ENCODE results near the gene MAPK4.
"Not testable (repeated sequence)": the region's sequence is repeated elsewhere in the genome, so short reads cannot be mapped to it uniquely, and the experiment has no call there.

The MAPK4 gene

GRCh38 chr18:50706199-50706598, 146.3 kb downstream of the MAPK4 start:
- Histone ChIP-seq H3K4me3 (ENCODE audit: low read depth, low read length) (no peak overlapping the region), H3K36me3 (ENCODE audit: control insufficient read depth, insufficient read depth, low read length) (no peaks in the 10 kb centered on the region), H3K9ac (ENCODE audit: low read length) (no peak overlapping the region), H3K27me3 (ENCODE audit: control insufficient read depth, insufficient read depth, low read length) (no peaks in the 10 kb centered on the region), H3K4me1 (ENCODE audit: control insufficient read depth, insufficient read depth, low read length) (peaks cover 30% of the 10 kb centered on the region), H3K27ac (ENCODE audit: low read depth, low read length) (no peak overlapping the region), H3K9me3 (ENCODE audit: control insufficient read depth, insufficient read depth, low read depth, low read length) (no peaks in the 10 kb centered on the region)

- Histone ChIP-seq H3K4me1 (ENCODE audit: control insufficient read depth, insufficient read depth, low read length) (peaks cover 31% of the 10 kb centered on the region), H3K36me3 (ENCODE audit: control insufficient read depth, insufficient read depth, low read length) (no peaks in the 10 kb centered on the region), H3K4me3 (ENCODE audit: low read depth, low read length) (no peak overlapping the region), H3K9ac (ENCODE audit: low read length) (no peak overlapping the region), H3K9me3 (ENCODE audit: control insufficient read depth, insufficient read depth, low read depth, low read length) (no peaks in the 10 kb centered on the region), H3K27me3 (ENCODE audit: control insufficient read depth, insufficient read depth, low read length) (no peaks in the 10 kb centered on the region), H3K27ac (ENCODE audit: low read depth, low read length) (no peak overlapping the region)
Measured at GRCh38 chr18:50706651-50707050, 146.8 kb downstream of the MAPK4 start.

GRCh38 chr18:50707297-50707696, 147.4 kb downstream of the MAPK4 start:
- not testable (repeated sequence) for H3K9me3 ChIP-seq (ENCODE audit: control insufficient read depth, insufficient read depth, low read depth, low read length); H3K4me3 ChIP-seq (ENCODE audit: low read depth, low read length); H3K9ac ChIP-seq (ENCODE audit: low read length); H3K27me3 ChIP-seq (ENCODE audit: control insufficient read depth, insufficient read depth, low read length); H3K27ac ChIP-seq (ENCODE audit: low read depth, low read length); H3K36me3 ChIP-seq (ENCODE audit: control insufficient read depth, insufficient read depth, low read length)
- peaks cover 37% of the 10 kb centered on the region for H3K4me1 ChIP-seq (ENCODE audit: control insufficient read depth, insufficient read depth, low read length)

- H3K27ac ChIP-seq (ENCODE audit: low read depth, low read length) = no peak overlapping the region
- H3K36me3 ChIP-seq (ENCODE audit: control insufficient read depth, insufficient read depth, low read length) = no peaks in the 10 kb centered on the region
- H3K9ac ChIP-seq (ENCODE audit: low read length) = no peak overlapping the region
- peaks cover 38% of the 10 kb centered on the region for H3K4me1 ChIP-seq (ENCODE audit: control insufficient read depth, insufficient read depth, low read length)
- H3K9me3 ChIP-seq (ENCODE audit: control insufficient read depth, insufficient read depth, low read depth, low read length) = no peaks in the 10 kb centered on the region
- no peak overlapping the region for H3K4me3 ChIP-seq (ENCODE audit: low read depth, low read length)
- H3K27me3 ChIP-seq (ENCODE audit: control insufficient read depth, insufficient read depth, low read length) = no peaks in the 10 kb centered on the region
Measured at GRCh38 chr18:50707855-50708469, 148.1 kb downstream of the MAPK4 start.

GRCh38 chr18:50709193-50709592, 149.3 kb downstream of the MAPK4 start:
- peaks cover 38% of the 10 kb centered on the region for H3K4me1 ChIP-seq (ENCODE audit: control insufficient read depth, insufficient read depth, low read length)
- no peak overlapping the region for H3K4me3 ChIP-seq (ENCODE audit: low read depth, low read length)
- no peaks in the 10 kb centered on the region for H3K9me3 ChIP-seq (ENCODE audit: control insufficient read depth, insufficient read depth, low read depth, low read length)
- H3K27ac ChIP-seq (ENCODE audit: low read depth, low read length) = no peak overlapping the region
- H3K9ac ChIP-seq (ENCODE audit: low read length) = no peak overlapping the region
- no peaks in the 10 kb centered on the region for H3K27me3 ChIP-seq (ENCODE audit: control insufficient read depth, insufficient read depth, low read length)
- no peaks in the 10 kb centered on the region for H3K36me3 ChIP-seq (ENCODE audit: control insufficient read depth, insufficient read depth, low read length)

- Histone ChIP-seq H3K9ac (ENCODE audit: low read length) (no peak overlapping the region), H3K9me3 (ENCODE audit: control insufficient read depth, insufficient read depth, low read depth, low read length) (peaks cover 3% of the 10 kb centered on the region; the same call in 1 of the 2 replicates), H3K36me3 (ENCODE audit: control insufficient read depth, insufficient read depth, low read length) (no peaks in the 10 kb centered on the region), H3K4me1 (ENCODE audit: control insufficient read depth, insufficient read depth, low read length) (peaks cover 27% of the 10 kb centered on the region), H3K4me3 (ENCODE audit: low read depth, low read length) (no peak overlapping the region), H3K27ac (ENCODE audit: low read depth, low read length) (no peak overlapping the region), H3K27me3 (ENCODE audit: control insufficient read depth, insufficient read depth, low read length) (no peaks in the 10 kb centered on the region)
Measured at GRCh38 chr18:50711386-50711785, 151.5 kb downstream of the MAPK4 start.

GRCh38 chr18:50715919-50716318, 156.0 kb downstream of the MAPK4 start:
- Histone ChIP-seq H3K9ac (ENCODE audit: low read length) (no peak overlapping the region), H3K27me3 (ENCODE audit: control insufficient read depth, insufficient read depth, low read length) (no peaks in the 10 kb centered on the region), H3K27ac (ENCODE audit: low read depth, low read length) (no peak overlapping the region), H3K4me3 (ENCODE audit: low read depth, low read length) (no peak overlapping the region), H3K36me3 (ENCODE audit: control insufficient read depth, insufficient read depth, low read length) (no peaks in the 10 kb centered on the region), H3K9me3 (ENCODE audit: control insufficient read depth, insufficient read depth, low read depth, low read length) (peaks cover 3% of the 10 kb centered on the region; the same call in 1 of the 2 replicates), H3K4me1 (ENCODE audit: control insufficient read depth, insufficient read depth, low read length) (peaks cover 12% of the 10 kb centered on the region; the same call in 1 of the 2 replicates)

GRCh38 chr18:50716902-50717301, 157.0 kb downstream of the MAPK4 start:
- H3K27ac ChIP-seq (ENCODE audit: low read depth, low read length) = no peak overlapping the region
- H3K9me3 ChIP-seq (ENCODE audit: control insufficient read depth, insufficient read depth, low read depth, low read length) = peaks cover 3% of the 10 kb centered on the region; the same call in 1 of the 2 replicates
- no peaks in the 10 kb centered on the region for H3K27me3 ChIP-seq (ENCODE audit: control insufficient read depth, insufficient read depth, low read length)
- H3K9ac ChIP-seq (ENCODE audit: low read length) = no peak overlapping the region
- H3K4me3 ChIP-seq (ENCODE audit: low read depth, low read length) = no peak overlapping the region
- no peaks in the 10 kb centered on the region for H3K36me3 ChIP-seq (ENCODE audit: control insufficient read depth, insufficient read depth, low read length)
- peaks cover 4% of the 10 kb centered on the region; the same call in 1 of the 2 replicates for H3K4me1 ChIP-seq (ENCODE audit: control insufficient read depth, insufficient read depth, low read length)

- H3K9me3 ChIP-seq (ENCODE audit: control insufficient read depth, insufficient read depth, low read depth, low read length) = peaks cover 3% of the 10 kb centered on the region; the same call in 1 of the 2 replicates
- H3K27ac ChIP-seq (ENCODE audit: low read depth, low read length) = no peak overlapping the region
- no peaks in the 10 kb centered on the region; the same call in 1 of the 2 replicates for H3K4me1 ChIP-seq (ENCODE audit: control insufficient read depth, insufficient read depth, low read length)
- no peaks in the 10 kb centered on the region for H3K27me3 ChIP-seq (ENCODE audit: control insufficient read depth, insufficient read depth, low read length)
- H3K4me3 ChIP-seq (ENCODE audit: low read depth, low read length) = no peak overlapping the region
- H3K9ac ChIP-seq (ENCODE audit: low read length) = no peak overlapping the region
- no peaks in the 10 kb centered on the region for H3K36me3 ChIP-seq (ENCODE audit: control insufficient read depth, insufficient read depth, low read length)
Measured at GRCh38 chr18:50717563-50717962, 157.7 kb downstream of the MAPK4 start.

GRCh38 chr18:50719471-50720324, 159.8 kb downstream of the MAPK4 start:
- H3K36me3 ChIP-seq (ENCODE audit: control insufficient read depth, insufficient read depth, low read length) = no peaks in the 10 kb centered on the region
- no peak overlapping the region for H3K9ac ChIP-seq (ENCODE audit: low read length)
- peaks cover 3% of the 10 kb centered on the region; the same call in 1 of the 2 replicates for H3K9me3 ChIP-seq (ENCODE audit: control insufficient read depth, insufficient read depth, low read depth, low read length)
- H3K4me3 ChIP-seq (ENCODE audit: low read depth, low read length) = no peak overlapping the region
- no peaks in the 10 kb centered on the region for H3K27me3 ChIP-seq (ENCODE audit: control insufficient read depth, insufficient read depth, low read length)
- no peak overlapping the region for H3K27ac ChIP-seq (ENCODE audit: low read depth, low read length)
- H3K4me1 ChIP-seq (ENCODE audit: control insufficient read depth, insufficient read depth, low read length) = no peaks in the 10 kb centered on the region; the same call in 1 of the 2 replicates

GRCh38 chr18:50720325-50720674, 160.4 kb downstream of the MAPK4 start:
- H3K4me3 ChIP-seq (ENCODE audit: low read depth, low read length) = no peak overlapping the region
- peaks cover 3% of the 10 kb centered on the region; the same call in 1 of the 2 replicates for H3K9me3 ChIP-seq (ENCODE audit: control insufficient read depth, insufficient read depth, low read depth, low read length)
- no peaks in the 10 kb centered on the region; the same call in 1 of the 2 replicates for H3K4me1 ChIP-seq (ENCODE audit: control insufficient read depth, insufficient read depth, low read length)
- H3K36me3 ChIP-seq (ENCODE audit: control insufficient read depth, insufficient read depth, low read length) = no peaks in the 10 kb centered on the region
- H3K27me3 ChIP-seq (ENCODE audit: control insufficient read depth, insufficient read depth, low read length) = no peaks in the 10 kb centered on the region
- H3K9ac ChIP-seq (ENCODE audit: low read length) = no peak overlapping the region
- no peak overlapping the region for H3K27ac ChIP-seq (ENCODE audit: low read depth, low read length)
